OCI-M2 (cell line): ENCODE measurements around the gene ATL1.
"Not testable (repeated sequence)": the region's sequence is repeated elsewhere in the genome, so short reads cannot be mapped to it uniquely, and the experiment has no call there.

Source experiments
- DNase-seq: peaks from one replicate; lab custom pipeline; 2025; ENCODE audit not compliant: unreplicated experiment; lab: John Stamatoyannopoulos, UW

ATL1 gene

DNA sequence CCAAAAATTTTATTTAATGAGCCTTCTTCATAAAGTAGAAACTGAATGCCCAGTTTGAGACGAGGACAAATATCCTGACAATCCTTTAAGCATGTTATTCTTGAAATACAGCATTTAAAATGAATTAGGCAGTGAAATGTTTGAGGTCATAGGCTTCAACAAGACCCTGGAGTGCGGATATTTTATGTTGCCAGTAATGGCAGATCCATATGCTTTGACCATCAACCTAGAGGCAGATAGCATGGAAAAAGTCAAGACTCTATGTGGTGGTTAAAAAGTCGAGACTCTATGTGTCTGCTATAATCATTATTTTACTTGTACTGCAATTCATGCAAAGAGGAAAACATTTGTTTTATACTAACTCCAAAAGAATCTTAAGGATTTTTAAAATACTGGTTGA, 25.5 kb upstream of the ATL1 start:
- DNase-seq, result no peak

DNA sequence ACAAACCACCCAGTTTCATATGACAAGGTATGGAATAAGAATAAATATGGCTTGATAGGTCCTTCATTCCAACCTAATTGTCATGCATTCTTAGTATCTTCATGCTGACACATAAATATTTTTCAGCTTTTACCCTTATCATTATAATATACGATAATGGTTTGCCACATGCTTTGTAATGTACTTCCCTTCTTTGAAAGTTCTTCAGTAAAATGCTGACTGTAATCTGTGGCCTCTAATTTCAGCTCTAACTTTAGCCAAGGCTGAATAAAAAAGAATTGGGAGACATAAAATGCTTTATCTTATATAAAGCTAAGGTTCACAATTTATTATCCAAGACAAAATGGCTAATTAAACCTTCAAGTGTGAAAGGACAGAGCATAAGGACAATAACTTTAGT, 24.9 kb upstream of the ATL1 start:
- no peak for DNase-seq

DNA sequence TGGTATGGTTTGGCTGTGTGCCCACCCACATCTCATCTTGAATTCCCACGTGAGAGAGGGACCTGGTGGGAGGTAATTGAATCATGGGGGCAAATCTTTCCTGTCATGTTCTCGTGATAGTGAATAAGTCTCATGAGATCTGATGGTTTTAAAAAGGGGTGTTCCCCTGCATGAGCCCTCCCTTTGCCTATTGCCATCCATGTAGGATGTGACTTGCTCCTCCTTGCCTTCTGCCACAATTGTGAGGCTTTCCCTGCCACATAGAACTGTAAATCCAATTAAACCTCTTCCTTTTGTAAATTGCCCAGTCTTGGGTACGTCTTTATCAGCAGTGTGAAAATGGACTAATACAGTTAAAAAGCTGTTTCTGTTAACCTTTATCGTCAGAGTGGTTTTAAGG, 21.9 kb upstream of the ATL1 start:
- not testable (repeated sequence) for DNase-seq

DNA sequence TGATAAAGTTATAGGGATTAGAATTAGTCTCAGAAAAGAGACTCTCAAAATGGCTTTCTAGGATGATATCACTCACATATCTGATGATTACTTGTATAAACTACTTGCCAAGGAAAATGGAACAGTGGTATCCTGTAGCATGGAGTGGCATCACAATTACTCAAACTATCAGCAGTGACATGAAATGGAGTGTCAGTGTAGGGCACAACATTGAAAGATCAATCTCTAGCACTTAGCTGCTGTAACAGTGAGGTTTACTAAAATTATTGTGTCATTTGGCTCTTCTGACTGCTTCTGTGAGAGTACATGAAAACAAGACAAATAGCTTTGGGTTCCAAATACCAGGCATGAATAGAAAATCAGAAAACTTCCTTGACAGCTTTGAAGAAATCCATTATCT, 20.9 kb upstream of the ATL1 start:
- no peak for DNase-seq

DNA sequence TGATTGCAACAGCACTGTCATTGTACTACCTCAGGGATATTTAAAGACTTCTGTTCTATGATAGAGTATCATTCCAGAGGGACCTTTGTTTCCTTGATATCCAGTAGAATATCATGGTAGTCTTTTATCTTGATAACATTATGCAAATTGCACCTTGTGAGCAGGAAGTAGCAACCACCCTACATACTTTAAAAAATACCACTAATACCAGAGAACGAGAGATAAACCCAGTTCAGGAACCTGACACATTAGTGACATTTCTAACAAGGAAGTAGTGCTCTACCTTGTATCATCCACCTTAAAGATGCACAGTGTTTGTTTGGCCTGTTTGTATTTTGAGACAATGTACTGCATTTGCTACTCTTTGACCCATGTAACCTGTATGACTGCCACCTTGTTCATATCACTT, 18.8 kb upstream of the ATL1 start:
- no peak for DNase-seq

DNA sequence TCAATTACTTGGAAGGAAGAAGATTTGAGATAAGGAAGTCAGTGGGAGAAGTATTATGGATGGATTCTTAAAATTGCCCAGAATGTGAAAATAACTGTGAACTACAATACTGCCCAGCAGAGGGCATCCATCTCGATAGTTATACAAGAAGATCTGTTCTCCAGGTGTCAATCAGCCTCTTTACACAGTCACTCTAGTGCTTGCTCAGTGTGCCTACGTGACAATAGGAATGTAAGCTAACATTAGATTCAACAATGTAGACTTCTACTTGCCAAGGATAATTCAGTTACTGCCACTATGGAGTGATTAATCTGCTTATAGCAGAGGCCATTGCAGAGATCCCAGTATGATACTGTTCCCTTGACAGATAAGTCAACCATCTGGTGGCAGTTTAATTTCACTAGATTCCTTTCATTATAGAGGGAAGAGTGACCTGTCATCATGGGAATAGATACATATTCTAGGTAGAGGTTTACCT, 17.0 kb upstream of the ATL1 start:
- DNase-seq, result no peak

DNA sequence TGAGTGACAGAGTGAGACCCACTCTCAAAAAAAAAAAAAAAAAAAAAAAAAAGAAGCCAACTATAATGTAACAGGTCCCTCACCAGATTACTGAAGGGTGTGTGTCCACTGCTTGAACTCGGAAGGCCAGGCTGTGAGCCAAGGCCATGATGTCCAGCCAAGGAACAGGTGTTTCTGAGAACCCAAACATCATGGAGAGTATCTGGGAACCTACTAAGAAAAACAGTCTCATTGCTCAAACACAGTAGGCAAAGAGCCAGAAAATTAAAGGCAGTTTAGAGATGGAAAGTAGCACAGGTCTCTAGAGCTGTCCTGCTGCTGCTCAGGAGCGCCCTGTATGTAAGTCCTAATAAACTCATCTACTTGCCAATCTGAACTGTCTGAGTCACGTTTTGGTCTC, 15.0 kb upstream of the ATL1 start:
- DNase-seq, result no peak

DNA sequence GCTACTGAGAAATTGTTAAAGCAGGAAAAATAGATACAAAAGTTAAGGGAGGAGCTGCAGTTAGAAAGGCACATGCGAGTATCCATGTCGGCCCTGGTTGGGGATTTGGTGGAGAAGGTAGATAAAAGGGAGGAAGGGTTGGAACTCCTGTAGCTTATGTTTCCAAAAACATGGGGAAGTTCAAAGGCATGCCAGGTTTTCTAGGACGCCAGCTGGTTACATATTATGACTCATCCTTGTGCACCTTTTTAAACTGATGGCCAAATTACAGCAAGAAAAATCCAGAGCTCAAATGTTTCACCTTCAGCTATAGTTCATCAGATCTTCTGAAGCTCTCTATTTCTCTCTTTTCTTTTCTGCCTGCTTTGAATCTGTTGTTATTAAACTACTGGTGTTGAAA, 14.3 kb upstream of the ATL1 start:
- DNase-seq, result no peak

DNA sequence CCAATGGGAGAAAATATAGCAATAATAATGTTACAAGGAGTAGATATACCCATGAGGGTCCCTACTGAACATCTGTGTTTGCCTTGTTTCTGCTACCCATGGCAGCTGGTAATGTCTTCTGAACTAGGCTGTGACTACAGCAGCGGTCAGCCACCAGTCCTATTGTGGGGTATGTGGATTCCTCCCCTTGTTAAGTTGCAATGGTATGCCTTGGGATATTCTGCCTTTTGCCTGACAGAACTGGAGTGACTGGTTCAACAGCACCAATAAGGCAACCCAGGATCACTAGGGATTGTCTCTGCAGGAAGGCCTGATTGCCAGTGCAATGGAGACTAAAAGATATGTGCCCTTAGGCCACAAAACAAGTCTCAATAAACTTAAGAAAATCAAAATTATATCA, 9.7 kb upstream of the ATL1 start:
- no peak for DNase-seq

DNA sequence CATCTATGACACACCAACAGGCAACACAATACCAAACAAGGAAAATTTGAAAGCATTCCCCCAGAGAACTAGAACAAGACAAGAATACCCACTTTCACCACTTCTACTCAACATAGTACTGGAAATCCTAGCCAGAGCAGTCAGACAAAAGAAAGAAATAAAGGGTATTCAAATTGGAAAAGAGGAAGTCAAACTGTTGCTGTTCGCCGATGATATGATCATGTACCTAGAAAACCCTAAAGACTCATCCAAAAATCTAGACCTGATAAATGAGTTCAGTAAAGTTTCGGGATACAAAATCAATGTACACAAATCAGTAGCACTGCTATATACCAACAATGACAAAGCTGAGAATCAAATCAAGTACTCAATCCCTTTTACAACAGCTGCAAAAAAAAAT, 8.1 kb upstream of the ATL1 start:
- no peak for DNase-seq

DNA sequence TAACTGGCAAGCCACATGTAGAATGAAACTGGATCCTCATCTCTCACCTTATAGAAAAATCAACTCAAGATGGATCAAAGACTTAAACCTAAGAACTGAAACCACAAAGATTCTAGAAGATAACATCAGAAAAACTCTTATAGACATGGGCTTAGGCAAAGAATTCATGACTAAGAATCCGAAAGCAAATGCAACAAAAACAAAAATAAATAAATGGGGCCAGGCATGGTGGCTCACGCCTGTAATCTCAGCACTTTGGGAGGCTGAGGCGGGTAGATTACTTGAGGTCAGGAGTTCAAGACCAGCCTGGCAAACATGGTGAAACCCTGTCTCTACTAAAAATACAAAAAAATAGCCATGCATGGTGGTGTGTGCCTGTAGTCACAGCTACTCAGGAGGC, 7.1 kb upstream of the ATL1 start:
- not testable (repeated sequence) for DNase-seq

DNA sequence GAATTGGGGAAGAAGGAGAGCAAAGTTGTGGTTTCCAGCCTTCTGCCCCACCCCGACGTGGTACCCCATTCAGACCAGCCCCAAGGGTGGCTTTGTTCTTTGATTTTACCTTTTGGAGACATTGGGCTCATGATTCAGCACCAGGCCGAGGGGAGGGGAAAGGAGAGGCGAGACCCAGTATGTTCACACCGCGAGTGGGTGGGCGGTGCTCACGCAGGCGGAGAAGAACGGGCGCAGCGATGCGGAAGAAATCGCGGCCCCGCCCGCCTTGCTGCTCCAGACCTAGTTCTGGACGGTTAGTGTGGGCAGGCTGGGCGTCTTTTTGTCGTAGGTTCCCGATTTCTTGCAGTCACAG, 963 bp downstream of the ATL1 start:
- DNase-seq, result no peak

DNA sequence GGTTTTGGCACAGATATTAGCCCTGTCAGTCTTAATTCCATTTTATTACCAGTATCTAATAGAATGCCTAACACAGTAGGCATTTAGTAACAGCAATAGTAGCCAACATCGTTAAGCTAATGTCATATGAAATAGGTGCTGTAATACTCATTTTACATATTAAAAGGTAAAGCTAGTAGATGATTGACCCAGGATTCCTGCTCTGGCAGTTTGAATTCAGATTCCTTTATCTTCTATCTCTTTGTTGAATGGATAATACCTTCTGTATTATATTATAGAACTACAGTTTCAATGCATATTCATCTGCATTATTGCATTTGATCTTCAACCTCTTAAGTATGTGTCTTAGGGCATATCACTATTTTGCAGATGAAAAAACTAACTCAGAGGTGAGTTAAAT, 2.9 kb downstream of the ATL1 start:
- no peak for DNase-seq

DNA sequence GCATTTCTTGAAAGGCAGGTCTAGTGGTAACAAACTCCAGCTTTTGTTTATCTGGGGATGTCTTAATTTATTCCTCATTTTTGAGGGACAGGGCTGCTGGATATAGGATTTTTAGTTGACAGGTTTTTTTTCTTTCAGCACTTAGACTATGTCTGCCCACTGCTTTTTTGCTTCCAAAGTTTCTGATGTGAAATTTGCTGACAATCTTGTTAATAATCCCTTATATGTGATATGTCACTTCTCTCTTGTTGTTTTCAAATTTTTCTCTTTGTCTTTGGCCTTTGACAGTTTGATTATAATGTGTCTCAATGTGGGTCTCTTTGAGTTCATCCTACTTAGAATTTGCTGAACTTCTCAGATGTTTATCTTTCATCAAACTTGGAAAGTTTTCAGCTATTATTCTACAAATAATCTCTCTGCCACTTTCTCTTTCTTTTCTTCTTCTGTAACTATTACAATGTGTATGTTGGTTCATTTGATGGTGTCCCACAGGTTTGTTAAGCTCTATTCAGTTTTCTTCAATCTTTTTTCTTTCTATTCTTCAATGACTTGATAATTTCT, 9.8 kb downstream of the ATL1 start:
- no peak for DNase-seq

DNA sequence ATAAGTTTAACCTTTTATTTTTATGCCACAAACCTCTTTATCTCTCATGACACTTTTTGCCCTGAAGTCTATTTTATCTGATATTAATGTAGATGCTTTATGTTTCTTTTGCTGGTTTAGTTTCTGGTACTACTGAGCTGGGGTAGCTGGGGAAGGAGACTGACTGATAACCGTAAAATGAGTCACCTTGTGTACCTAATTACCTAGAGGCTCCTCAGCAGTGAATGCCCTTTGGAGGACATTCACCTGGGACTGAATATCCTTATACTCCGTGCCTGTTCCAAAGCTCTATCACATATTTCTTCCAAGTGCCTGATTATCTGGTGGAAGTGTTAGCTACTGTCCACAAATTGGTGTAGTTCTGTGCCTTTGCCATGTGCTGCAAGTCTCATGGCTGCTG, 13.9 kb downstream of the ATL1 start:
- no peak for DNase-seq

DNA sequence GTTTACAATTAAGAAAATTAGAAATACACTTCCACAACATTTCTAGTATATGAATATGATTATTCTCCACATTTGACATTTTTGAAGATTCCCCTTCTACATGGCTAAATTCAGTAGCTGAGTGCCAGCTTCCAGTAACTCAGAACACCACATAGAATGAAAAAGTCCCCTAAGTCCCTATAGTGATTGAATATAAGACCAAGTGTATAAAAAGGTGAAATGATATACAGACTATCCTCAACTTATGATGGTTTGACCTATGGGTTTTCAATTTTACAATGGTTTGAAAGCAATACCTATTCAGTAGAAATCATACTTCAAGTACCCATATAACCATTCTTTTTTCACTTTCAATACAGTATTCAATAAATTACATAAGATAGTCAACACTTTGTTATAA, 15.8 kb downstream of the ATL1 start:
- DNase-seq, result no peak

DNA sequence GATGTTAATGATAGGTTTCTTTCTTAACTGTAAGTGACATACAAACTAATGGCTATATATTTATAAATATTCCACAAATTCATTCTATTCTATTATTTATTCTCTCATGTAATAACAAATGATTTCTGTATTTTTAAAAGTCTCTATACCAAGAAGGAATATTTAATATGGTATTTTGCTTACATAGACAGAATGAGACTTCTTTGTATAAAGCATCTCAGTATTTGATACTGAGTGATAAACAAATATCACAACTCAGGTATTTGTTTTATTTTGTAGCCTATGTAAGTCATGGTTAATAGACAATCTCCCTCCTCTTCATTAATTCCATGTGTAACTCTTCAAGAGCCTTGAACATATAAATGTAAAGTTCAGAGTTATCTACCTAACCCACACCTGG, 18.0 kb downstream of the ATL1 start:
- DNase-seq, result no peak

DNA sequence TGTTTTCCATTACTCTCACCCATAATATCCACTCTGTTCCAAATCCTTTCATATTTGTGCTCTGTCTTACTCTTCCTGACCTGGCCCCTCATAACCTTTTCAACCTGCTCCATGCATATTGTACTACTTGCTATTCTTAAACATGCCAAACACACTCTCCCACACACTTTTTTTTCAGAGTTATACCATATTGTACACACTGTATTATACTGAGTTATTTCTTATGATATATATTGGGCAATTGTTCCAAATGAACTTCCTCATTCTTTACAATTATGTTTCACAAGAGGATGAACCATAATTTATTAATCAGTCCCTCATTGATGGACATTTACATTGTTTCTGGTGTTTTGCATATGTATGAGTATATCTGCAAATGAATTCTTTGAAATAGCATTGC, 18.5 kb downstream of the ATL1 start:
- no peak for DNase-seq

DNA sequence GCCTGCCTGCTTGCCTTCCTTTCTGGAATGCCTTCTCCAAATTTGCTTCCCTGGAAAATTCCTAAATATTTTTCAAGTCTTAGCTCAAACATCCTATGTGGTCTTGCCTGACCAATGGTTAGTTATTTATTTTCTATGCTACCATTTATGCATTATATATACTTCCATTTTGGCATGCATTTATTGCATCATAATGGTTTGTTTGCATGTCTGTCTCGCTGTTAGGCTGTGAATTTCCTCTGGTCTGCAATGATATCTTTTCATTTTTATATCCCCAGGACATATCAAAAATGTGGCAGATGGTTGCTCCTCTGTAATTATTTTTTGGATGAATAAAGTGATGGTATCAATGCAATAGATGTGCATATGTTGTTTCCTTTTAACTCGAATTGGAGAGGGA, 30.5 kb downstream of the ATL1 start:
- DNase-seq, result no peak

DNA sequence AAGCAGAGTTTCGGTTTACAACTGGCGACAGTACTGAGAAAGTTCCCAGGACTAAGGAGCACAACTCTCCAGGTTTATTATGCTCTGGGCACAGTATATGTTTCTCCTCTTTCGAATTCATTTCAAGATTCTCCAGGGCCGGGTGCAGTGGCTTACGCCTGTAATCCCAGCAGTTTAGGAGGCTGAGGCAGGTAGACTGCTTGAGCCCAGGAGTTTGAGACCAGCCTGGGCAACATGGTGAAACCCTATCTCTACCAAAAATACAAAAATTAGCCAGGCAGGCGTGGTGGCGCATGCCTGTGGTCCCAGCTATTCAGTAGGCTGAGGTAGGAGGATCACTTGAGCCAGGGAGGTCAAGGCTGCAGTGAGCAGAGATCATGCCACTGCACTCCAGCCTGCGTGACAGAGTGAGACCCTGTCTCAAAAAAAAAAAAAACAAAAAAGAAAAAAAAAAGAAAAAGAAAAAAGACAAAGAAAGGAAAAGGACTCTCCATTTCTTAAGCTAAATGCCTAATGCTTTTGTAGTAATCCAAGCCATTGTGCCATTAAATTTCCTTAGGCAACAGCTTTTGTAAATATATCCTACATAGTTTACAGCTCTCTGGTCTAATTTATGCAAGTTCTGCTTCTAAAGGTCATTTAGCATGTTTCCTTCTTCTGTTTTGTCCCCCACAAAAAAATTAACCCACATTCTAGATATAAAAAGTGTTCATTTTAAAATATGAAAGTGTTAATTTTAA, 34.8 kb downstream of the ATL1 start:
- DNase-seq, result no peak

DNA sequence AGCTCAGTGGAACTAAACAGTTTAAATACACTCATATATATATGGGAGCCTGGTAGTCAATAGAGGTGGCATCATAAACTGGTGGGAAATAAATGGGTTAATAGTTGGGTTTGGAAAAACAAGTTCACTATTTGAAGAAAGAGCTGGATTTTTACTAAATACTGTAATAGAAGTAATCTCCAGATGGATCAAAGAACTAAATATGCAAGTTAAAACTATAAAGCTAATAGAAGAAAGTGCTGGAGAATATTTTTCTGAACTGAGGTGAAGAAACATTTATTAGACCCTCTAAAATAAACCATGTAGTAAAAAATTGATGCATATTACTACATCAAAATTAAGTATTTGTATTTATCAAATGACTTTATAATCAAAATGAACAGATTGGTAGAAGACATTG, 38.8 kb downstream of the ATL1 start:
- no peak for DNase-seq

DNA sequence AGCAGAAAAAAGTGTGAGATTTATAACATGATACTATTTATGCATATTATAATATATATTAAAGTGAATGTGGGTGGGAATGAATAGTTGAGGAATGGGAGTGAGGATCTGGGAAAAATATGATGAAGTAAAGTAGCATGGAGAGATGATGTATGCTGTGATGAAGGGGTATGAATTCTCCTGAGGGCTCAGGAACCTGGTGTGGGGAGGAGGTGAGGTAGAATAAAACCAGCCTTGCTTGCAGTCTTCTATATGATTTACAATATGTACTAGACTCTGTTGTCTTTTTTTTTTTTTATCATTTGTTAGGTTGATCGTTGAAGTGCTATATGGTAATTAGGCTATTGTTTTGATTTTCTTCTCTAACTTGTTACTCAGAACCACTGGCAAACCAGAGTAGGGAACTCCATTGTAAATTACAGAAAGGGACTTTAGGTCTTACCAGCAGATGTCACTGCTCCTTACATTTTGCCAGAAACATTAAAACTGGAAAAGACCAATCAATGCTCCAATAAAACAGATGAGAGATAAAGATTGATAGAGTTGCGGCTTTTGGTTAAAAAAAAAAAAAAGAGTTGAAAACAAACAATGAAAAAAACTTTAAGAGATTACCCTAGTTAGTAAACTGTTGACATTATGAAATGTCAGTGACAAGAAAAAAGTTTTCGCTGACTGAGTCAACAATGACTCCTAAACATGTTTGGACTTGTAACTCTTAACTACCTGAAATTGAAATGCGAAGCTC, 39.9 kb downstream of the ATL1 start:
- DNase-seq, result no peak

DNA sequence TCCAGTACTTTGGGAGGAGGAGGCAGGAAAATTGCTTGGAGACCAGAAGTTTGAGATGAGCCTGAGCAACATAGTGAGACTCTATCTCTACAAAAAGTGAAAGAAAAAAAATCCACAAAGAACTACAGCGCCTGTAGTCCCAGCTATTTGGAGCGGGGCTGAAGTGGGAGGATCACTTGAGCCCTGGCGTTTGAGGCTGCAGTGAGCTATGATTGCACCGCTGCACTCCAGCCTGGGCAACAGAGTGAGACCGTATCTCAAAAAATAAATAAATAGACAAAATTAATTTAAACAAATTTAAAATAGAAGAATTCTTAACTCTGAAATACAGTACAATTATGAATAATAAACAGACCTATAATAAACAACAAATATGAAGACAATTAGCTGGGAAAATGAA, 40.9 kb downstream of the ATL1 start:
- no peak for DNase-seq
